Mucosa of gallbladder (tissue), 1 donor: ENCODE results near the gene LSS. TPM values are rescaled to one million over a fixed set of nuclear protein-coding genes. Genes with fewer than 3 reads are reported as not detected.
"Not testable (repeated sequence)": the region's sequence is repeated elsewhere in the genome, so short reads cannot be mapped to it uniquely, and the experiment has no call there.

ENCODE experiments used
- DNase-seq: peaks from one replicate; pipeline ENCODE4 v3.0.0-alpha.2; 2020; ENCODE audit warnings: low spot score
- total RNA-seq: library from RNA; stranded (reverse); gene quantifications from one replicate; pipeline ENCODE4 v1.2.1, GENCODE V29; 2021
- donor health status: DM: no; HTN: no; CAD: no.

The LSS gene
- total RNA-seq, 1 donor from 2014 or later, result 125 TPM

DNA sequence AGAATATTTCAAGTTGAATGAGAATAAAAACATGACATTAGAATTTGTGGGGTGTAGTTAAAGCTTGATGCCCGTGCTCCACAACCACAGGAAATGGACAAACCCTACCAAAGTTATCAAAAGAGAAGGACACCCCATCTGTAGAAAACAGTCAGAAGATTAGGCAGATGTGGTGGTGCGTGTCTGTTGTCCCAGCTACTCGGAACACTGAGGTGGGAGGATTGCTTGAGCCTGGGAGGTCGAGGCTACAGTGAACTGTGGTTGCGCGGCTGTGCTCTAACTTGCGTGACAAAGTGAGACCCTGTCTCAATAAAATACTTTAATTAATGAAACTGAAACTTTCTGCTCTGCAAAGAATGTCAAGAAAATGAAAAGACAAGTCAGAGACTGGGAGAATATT lies 42.9 kb downstream of the LSS start:
- DNase-seq, result no peak

DNA sequence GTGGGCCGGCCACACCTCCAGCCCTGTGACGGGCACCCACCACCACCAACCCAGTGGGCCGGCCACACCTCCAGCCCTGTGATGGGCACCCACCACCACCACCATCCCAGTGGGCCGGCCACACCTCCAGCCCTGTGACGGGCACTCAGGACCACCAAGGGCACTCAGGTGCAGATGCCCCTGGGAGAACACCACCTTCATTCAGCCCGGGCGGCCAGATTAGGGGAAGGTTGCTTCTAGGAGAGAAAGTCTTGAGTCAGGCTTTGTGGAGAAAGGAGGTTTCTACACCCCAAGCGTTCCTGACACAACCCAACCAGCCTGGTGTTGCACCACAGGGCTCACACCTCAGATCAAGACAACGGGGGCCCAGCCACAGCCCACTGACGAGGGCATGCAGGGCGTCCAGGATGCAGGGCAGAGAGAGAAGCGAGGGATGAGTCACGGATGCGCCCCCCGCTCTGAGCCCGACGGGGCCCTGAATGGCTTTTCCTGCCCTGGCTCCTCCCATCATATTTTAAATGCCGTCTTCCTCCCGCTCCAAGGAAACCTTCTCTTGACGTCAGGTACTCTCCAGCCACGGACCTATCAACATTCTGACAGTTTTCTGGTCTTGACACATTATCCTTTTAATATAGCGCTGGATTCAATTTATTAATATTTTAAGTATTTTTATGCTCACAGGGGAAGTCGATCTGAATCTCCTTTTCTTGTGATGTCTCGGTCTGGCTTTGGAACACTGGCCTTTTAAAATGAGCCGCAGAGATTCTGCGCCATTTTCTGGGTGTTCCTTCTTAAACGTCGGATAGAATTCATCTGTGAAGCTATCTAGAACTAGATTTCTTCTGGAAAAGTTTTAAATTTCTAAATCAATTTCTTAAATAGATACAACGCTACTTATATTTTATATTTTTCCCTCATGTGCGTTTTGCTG lies 43.7 kb downstream of the LSS start:
- peak; percentile 76 for DNase-seq

DNA sequence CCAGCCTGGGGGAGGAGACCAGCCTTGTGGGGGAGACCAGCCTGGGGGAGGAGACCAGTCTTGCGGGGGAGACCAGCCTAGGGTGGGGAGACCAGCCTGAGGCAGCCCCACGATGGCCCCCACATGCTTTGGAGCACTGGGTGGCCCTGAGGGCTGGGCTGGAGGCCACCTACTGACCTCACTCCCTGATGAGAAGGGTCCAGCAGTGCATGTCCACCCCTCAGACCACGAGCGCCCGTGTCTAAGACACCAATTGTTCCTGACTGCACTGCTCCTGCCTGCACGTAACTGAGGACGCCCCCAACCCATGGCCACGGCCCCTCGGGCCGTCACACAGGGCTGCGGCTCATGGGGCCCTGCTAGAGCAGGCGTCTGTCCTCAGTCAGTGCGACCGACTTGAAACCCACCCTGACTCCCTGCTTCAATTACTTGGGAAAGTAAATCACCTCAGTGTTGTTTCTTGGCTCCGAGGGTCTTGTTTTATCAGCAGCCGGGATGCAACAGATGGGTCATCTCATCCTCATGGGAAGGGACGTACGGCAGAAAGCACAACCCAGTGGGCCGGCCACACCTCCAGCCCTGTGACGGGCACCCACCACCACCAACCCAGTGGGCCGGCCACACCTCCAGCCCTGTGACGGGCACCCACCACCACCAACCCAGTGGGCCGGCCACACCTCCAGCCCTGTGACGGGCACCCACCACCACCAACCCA lies 44.5 kb downstream of the LSS start, which contains the start of gene SPATC1L:
Gene SPATC1L (minus strand): TSS at position 550 of the 715 bp plus-strand sequence. CDS start 1,643 bp downstream, outside the sequence.
- peak; percentile 60 for DNase-seq

DNA sequence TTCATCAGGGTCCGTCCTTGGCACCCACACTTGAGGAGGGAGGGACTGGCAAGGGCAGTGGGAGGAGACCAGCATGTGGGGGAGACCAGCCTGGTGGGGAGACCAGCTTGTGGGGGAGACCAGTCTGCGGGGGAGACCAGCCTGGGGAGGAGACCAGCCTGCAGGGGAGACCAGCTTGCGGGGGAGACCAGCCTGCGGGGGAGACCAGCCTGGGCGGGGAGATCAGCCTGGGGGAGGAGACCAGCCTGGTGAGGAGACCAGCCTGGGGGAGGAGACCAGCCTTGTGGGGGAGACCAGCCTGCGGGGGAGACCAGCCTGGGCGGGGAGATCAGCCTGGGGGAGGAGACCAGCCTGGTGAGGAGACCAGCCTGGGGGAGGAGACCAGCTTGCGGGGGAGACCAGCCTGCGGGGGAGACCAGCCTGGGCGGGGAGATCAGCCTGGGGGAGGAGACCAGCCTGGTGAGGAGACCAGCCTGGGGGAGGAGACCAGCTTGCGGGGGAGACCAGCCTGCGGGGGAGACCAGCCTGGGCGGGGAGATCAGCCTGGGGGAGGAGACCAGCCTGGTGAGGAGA lies 45.2 kb downstream of the LSS start:
- DNase-seq, result not testable (repeated sequence)

DNA sequence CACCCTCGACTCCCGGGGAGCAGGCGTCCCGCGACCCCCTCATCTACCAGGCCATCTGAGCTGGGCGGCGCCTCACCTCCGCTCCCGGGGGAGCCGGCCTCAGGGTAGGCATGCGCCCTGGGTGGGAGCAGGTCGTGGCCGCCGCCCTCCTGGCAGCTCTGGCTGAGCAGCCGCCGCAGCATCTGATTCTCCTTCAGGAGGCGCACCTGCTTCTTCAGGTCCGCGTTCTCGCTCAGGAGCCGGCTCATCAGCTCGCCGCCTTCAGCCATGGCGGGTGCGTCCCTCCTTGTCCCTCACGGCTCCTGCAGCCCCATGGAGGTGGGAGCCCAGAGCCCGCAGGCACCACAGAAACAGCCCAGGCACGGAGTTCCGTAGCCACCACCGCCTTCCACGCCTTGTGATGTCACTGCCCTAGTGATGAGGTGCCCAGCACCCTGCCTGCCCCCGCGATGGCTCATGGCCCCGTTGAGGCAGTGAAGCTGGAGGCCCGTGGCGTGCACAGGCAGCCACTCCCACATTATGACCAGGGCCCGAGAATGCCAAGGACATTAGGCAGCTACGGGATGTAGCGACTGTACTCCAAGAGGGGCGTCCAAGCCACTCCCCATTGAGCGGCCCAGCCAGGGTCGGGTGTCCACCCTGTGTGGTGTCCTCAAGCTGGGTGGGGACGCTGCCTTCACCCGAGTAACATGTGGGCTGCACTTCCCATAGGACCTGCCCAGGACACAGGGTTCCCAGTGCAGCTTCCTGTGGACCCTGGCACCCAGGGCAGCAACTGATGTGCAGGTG lies 45.8 kb downstream of the LSS start:
- DNase-seq, result no peak

DNA sequence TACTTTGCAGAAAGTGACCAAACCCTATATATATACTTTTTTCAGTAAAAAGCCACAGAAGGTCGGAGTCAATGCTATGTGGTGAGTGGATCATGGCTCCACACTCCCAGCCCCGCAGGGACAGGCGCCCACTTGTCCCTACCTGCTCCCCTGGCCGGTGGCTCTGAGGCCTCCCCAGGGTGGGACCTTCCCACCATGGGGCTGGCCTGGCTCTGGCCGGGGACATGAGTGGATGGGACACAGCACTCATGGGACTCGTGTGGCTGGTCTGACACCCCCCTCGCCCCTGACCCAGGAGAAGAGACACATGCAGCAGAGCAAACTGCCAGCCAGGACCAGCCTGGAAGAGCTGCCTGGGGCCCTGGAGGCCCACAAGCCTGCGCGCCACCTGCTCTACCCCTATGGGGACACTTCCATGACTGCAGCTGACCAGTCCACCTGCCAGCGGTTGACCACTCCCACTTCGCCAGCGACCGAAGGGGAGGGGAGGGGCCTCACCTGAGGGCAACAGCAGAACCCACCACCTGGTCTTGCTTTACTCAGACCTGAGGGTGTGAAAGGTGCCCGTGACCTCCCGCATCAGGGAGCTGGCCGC lies 46.5 kb downstream of the LSS start:
- no peak for DNase-seq

DNA sequence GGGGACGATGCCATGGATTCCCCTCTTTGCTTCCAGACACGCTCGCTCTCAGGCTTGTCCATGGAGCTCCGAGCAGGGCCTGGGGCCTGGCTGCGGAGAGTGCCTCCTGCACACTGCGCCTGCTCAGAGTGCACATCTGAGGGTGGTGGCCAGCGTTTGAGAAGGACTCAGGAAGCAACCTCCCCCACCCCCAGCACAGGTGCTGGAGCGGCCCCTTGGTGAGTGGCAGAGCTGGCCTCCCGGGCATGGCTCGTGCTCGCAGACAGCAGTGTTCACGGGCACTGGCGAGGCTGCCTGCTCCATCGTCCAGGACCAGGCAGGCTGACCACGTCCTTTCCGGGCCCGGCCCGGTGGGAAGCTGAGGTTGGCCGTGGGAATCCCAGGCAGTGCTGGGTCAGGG lies 47.1 kb downstream of the LSS start:
- DNase-seq, result no peak

DNA sequence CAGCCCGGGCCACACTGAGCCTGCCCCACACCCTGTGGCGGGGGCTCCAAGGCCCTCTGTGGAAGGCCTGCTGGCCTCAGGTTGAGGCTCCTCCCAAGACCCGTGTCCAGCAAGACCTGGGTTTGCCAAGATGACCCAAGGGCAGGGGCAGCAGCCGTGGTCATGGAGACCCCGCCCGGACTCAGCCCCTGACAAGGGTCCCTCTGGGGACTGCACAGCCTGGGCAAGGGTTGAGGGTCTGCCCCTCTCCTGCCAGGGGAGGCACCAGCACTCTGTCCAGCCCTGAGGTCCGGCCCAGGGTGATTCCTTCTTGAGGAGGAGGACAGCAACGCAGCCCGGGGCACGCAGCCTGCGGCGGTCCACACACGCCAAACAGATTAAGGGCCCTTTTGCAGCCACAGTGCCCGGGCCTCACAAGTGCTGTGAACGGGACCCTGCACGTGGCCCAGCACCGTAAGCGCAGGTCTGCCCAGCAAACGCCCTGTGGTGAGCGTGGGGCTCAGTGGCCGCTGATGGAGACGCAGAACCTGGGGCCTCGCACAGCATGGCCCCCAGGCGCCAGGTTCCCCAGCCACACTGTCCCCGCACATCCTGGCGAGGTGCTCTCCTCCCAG lies 47.7 kb downstream of the LSS start:
- no peak for DNase-seq

DNA sequence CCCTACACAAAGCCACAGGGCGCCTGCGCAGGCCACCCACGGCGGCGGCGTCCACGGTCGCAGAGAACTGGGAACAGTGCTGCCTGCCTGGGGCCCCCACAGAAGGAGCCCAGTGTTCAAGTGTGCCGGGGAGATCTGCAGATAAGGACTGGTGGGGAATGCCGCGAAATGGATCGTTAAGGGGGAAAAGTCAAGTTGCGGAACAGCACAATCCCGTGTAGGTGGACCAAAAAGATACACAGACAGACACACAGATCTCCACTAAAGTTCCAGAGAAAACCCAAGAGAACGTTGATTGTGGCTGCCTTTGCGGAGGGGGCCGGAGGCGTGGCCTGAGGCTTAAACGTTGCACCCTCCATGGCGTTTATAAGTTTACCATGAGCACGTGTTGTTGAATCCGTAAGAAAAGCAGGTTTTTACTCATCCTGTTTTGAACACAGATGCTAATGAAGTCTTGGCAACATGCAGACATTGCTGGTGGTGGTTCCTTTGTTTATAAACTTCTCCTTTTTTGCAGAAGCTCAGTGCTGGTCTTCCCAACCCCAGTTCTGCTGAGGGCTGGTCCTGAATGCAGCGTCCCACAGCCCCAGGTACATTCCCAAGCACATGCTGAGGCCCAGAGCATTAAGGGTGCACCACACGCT lies 48.4 kb downstream of the LSS start:
- DNase-seq, result no peak

DNA sequence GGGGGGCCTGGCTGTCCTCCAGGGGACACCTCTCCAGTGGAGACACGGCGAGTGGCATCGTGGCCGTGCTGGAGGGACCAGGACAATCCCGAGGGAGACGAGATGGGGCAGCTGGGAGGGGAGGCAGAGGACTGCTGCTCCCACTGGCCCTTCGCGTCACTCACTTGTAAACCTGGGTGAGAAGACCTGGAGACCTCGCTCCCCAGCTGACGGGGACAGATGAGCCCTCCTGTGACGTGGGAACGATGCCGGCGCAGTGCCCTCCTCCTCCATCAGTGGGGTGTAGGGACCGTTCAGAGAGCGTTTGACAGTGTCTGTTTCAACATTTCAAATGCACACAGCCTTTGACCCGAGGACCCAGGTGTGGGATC lies 48.9 kb downstream of the LSS start:
- no peak for DNase-seq

DNA sequence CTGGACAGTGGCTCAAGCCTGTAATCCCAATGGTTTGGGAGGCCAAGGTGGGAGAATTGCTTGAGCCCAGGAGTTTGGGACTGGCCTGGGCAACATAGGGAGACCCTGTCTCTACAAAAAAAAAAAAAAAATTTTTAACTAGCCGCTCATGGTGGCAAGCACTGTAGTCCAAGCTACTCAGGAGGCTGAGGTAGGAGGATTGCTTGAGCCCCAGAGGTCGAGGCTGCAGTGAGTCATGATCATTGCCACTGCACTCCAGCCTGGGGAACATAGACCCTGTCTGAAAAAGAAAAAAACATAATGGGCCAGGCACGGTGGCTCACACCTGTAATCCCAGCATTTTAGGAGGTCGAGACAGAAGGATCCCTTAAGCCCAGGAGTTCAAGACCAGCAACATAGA lies 49.6 kb downstream of the LSS start:
- DNase-seq, result no peak

DNA sequence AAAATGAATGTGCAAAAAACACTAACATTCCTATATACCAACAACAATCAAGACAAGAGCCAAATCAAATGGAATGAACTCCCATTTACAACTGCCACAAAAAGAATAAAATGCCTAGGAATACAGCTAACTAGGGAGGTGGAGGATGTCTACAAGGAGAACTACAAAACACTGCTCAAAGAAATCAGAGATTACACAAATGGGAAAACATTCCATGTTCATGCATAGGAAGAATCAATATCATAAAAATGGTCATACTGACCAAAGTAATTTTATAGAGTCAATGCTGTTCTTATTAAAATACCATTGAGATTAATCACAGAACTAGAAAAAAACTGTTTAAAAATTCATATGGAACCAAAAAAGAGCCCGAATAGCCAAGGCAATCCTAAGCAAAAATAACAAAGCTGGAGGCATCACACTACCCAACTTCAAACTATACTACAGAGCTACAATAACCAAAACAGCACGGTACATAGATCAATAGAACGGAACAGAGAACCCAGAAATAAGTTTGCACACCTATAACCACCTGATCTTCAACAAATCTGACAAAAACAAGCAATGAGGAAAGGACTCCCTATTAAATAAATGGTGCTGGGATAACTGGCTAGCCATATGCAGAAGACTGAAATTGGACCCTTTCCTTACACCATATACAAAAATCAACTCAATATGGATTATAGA lies 52.0 kb downstream of the LSS start:
- not testable (repeated sequence) for DNase-seq

DNA sequence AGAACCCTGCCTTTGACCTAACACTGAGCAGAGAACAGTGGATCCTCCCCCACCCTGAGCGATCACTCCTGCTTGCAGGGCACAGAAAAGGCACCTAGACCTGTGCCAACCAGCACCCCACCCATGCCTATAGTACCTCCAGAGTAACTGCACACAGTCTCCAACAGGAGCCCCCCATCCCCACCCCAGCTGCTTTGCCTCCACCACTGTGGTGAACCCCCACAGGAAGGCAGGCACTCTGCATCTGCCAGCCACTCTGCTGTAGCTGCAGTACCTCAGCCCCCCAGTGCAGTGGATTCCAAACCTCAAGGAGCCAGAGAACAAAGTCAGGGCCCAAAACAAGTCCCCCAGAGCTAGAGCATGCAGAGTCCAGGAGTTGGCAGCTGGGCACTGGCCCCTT lies 55.0 kb downstream of the LSS start:
- DNase-seq, result no peak

DNA sequence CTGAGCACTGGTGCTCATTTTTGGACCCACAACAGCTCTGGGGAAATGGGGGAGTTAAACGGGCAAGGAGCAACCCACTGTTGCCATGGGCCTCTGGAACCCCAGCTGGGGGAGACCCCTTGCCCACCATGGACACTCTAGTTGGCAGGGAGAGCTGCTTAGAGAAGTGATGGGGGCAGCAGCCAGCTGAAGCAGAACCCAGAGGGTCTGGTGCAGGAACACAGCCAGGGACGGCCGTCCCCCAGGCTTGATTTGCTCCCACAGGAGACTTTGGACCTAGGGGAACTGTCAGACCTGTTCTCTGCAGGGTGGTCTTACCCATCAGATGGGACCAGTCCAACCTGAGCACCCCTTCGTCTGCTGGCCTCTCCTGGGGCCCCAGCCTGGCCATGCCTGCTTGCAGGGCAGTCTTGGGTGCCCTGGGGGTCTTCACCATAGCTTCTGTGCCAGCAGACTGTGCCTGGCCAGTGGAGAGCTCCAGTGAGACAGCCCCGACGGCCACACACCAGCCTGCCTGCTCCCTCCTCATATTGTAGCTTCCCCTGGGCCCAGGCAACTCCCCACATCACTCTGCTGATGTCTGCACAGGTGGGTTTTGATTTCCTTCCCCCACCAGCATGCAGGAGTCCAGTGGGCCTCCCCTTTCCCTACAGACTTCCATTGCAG lies 55.6 kb downstream of the LSS start:
- DNase-seq, result no peak

DNA sequence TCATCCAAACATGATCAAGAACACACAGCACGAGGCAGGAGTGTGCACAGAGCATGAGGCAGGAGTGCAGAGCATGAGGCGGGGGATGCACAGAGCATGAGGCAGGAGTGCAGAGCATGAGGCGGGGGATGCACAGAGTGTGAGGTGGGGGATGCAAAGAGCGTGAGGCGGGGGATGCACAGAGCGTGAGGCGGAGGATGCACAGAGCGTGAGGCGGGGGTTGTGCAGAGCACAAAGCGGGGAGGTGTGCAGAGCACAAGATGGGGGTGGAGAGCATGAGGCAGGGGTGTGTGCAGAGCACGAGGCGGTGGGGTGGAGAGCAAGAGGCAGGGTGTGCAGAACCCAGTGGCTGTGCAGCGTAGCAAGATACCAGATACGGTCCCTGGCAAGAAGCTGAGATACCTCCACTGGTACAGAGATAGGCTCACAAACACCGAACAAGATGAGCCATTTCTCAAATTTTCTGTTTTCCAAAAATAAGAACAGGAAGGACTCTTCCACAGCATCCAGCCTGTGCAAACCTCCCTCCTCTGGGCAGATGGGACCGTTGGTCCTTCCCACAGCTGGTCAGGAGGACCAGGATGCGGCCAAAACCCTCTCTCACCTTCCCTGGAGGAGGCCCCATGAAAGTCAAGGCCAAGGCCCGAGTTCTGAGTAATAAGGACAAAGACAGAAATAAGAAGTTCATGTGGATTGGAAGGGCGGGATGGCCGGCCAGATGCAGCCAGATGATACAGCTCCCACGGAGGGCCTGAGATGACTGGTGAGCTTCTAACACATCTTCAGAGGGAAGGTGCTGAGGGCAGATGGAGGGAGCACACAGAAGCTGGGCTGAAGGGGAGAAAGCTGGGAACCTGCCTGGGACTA lies 56.3 kb downstream of the LSS start:
- no peak for DNase-seq

DNA sequence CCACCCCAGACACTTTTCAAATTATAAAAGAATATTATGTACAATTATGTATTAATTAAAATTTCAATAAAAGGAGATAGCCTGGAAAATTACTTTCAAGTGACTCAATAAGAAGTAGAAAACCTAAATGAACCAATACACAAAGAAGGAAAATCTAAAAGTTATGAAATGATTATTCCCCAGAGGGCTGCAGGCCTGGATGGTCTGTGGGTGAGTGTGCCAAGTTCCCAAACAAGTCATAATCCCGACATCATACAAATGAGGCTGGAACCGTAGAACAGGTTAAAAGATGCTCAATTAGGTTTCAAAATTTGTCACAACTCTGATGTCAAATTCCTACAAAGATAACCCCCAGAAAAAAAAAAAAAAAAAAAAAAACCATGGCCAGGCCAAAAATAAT lies 57.0 kb downstream of the LSS start:
- DNase-seq, result no peak

DNA sequence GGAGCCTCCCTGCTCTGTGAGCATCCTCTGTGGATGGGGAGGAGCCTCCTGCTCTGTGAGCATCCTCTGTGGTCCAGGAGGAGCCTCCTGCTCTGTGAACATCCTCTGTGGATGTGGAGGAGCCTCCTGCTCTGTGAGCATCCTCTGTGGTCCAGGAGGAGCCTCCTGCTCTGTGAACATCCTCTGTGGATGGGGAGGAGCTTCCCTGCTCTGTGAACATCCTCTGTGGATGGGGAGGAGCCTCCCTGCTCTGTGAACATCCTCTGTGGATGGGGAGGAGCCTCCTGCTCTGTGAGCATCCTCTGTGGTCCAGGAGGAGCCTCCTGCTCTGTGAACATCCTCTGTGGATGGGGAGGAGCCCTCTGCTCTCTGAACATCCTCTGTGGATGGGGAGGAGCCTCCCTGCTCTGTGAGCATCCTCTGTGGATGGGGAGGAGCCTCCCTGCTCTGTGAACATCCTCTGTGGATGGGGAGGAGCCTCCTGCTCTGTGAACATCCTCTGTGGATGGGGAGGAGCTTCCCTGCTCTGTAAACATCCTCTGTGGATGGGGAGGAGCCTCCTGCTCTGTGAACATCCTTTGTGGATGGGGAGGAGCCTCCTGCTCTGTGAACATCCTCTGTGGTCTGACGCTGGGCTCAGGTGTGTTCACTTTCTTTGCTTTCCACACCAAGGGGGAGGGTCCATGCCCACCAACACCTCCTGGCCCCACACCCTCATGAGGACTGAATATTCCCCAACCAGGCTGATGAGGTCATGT lies 58.0 kb downstream of the LSS start:
- not testable (repeated sequence) for DNase-seq
